H1 (cell line): ENCODE measurements around the gene KHDRBS2. TPM values are rescaled to one million over a fixed set of nuclear protein-coding genes. Genes with fewer than 3 reads are reported as not detected.

Experiments used
- CTCF ChIA-PET: fragments of 300-600 bp; sonication (Branson Sonifier 250); formaldehyde crosslinking; loops from one replicate; lab custom pipeline; 2021; ENCODE audit not compliant: partially characterized antibody; lab: Charles Lee
- POLR2A ChIA-PET: fragments of 300-600 bp; sonication (Branson Sonifier 250); formaldehyde crosslinking; loops from one replicate; lab custom pipeline; 2021; ENCODE audit warnings: inconsistent platforms; ENCODE audit not compliant: partially characterized antibody; lab: Charles Lee
- DNase-seq, 2 experiments: peaks; one replicate each; pipeline versions ENCODE4 v3.0.0 to v3.0.0-alpha.2; 2010 to 2022; ENCODE audit warnings: low spot score in 2 of 2, low read depth in 1 of 2, mixed read lengths in 1 of 2
- FAIRE-seq: peaks from 2 replicates; lab custom pipeline; 2011; peaks lifted over from hg19 to GRCh38; lab: Jason Lieb, UNC
- H2AFZ ChIP-seq: 2 replicates; pipeline ENCODE4 v1.8.1; 2012; ENCODE audit warnings: low read length, inconsistent platforms
- H2AK5ac ChIP-seq: 2 replicates; pipeline ENCODE4 v1.6.1; 2013; ENCODE audit warnings: low read depth, low read length
- H2BK120ac ChIP-seq: replicated peaks from 2 replicates; pipeline ENCODE3; 2013; ENCODE audit warnings: low read depth, low read length, inconsistent platforms
- H2BK12ac ChIP-seq: 2 replicates; pipeline ENCODE4 v1.6.1; 2013; ENCODE audit warnings: low read depth, low read length
- H2BK15ac ChIP-seq: 2 replicates; pipeline ENCODE4 v1.6.1; 2013; ENCODE audit warnings: low read length
- H2BK20ac ChIP-seq: 2 replicates; pipeline ENCODE4 v1.6.1; 2013; ENCODE audit warnings: low read length
- H2BK5ac ChIP-seq: 2 replicates; pipeline ENCODE4 v1.6.1; 2013; ENCODE audit warnings: low read depth, low read length
- H3K14ac ChIP-seq: 2 replicates; pipeline ENCODE4 v1.6.1; 2013; ENCODE audit warnings: inconsistent platforms; ENCODE audit not compliant: insufficient read length
- H3K18ac ChIP-seq: 2 replicates; pipeline ENCODE4 v1.6.1; 2013; ENCODE audit warnings: low read length; ENCODE audit errors: extremely low read depth
- H3K23ac ChIP-seq: 2 replicates; pipeline ENCODE4 v1.6.1; 2013; ENCODE audit warnings: inconsistent platforms; ENCODE audit not compliant: insufficient read length
- H3K23me2 ChIP-seq: 2 replicates; pipeline ENCODE4 v1.6.1; 2013; ENCODE audit warnings: low read depth, low read length
- H3K27ac ChIP-seq: 2 replicates; pipeline ENCODE4 v1.6.1; 2011; ENCODE audit warnings: low read depth, low read length, inconsistent platforms
- H3K27me3 ChIP-seq, 4 experiments: replicated peaks in 1 of 4; 1 replicate in 1 of 4; 2 replicates in 3 of 4; pipeline versions ENCODE4 v1.6.1 to v1.8.1; 2011 to 2013; ENCODE audit warnings: low read length in 3 of 4, mild to moderate bottlenecking in 3 of 4, inconsistent platforms in 2 of 4, mixed read lengths in 2 of 4, moderate library complexity in 1 of 4; ENCODE audit not compliant: control insufficient read depth in 3 of 4, insufficient read depth in 3 of 4; ENCODE audit errors: extremely low read depth in 1 of 4
- H3K36me3 ChIP-seq, 4 experiments: 2 replicates each; pipeline versions ENCODE4 v1.6.1 to v1.8.1; 2011 to 2013; ENCODE audit warnings: mild to moderate bottlenecking in 4 of 4, low read length in 3 of 4, moderate library complexity in 2 of 4, control low read depth in 1 of 4, inconsistent platforms in 1 of 4; ENCODE audit not compliant: insufficient read depth in 4 of 4, control insufficient read depth in 2 of 4
- H3K4ac ChIP-seq: replicated peaks from 2 replicates; pipeline ENCODE3; 2013; ENCODE audit warnings: low read length, low read depth, mixed read lengths, inconsistent platforms; ENCODE audit not compliant: insufficient read length
- H3K4me1 ChIP-seq, 4 experiments: replicated peaks in 1 of 4; 1 replicate in 1 of 4; 2 replicates in 3 of 4; pipeline versions ENCODE4 v1.6.1 to v1.8.1; 2011 to 2013; ENCODE audit warnings: low read length in 3 of 4, inconsistent platforms in 2 of 4, mixed read lengths in 1 of 4; ENCODE audit not compliant: insufficient read depth in 4 of 4, control insufficient read depth in 3 of 4
- H3K4me2 ChIP-seq, 2 experiments: 2 replicates each; pipeline versions ENCODE4 v1.6.1 to v1.8.1; 2011 to 2013; ENCODE audit warnings: low read depth in 2 of 2, low read length in 2 of 2, control low read depth in 1 of 2, inconsistent platforms in 1 of 2, mild to moderate bottlenecking in 1 of 2; ENCODE audit not compliant: insufficient read depth in 1 of 2
- H3K4me3 ChIP-seq, 4 experiments: fragments of 200-600, 300-600 bp in 1 of 4; sonication (generic), shearing (Covaris generic), sonication (Bioruptor Twin) in 1 of 4; 2 replicates each; pipeline versions ENCODE4 v1.5.1 to v1.8.1; 2011 to 2016; ENCODE audit warnings: low read length in 4 of 4, low read depth in 3 of 4, control low read depth in 2 of 4, inconsistent platforms in 2 of 4, mild to moderate bottlenecking in 2 of 4, mixed read lengths in 1 of 4, moderate library complexity in 1 of 4; ENCODE audit not compliant: insufficient read depth in 2 of 4; ENCODE audit errors: extremely low read depth in 1 of 4
- H3K56ac ChIP-seq: replicated peaks from 2 replicates; pipeline ENCODE3; 2013; ENCODE audit warnings: low read depth, mild to moderate bottlenecking, mixed read lengths, low read length, inconsistent platforms; ENCODE audit not compliant: insufficient read length
- H3K79me1 ChIP-seq: 2 replicates; pipeline ENCODE4 v1.6.1; 2013; ENCODE audit warnings: low read depth, low read length, control low read depth
- H3K79me2 ChIP-seq, 2 experiments: 2 replicates each; pipeline versions ENCODE4 v1.6.1 to v1.8.1; 2012 to 2013; ENCODE audit warnings: low read length in 2 of 2, mild to moderate bottlenecking in 2 of 2, inconsistent platforms in 1 of 2; ENCODE audit not compliant: insufficient read depth in 2 of 2, control insufficient read depth in 1 of 2
- H3K9ac ChIP-seq, 4 experiments: replicated peaks in 1 of 4; 1 replicate in 1 of 4; 2 replicates in 3 of 4; pipeline versions ENCODE4 v1.6.1 to v1.8.1; 2011 to 2013; ENCODE audit warnings: low read depth in 3 of 4, low read length in 3 of 4, control low read depth in 2 of 4, mild to moderate bottlenecking in 2 of 4, moderate library complexity in 2 of 4, inconsistent platforms in 1 of 4; ENCODE audit errors: extremely low read depth in 1 of 4
- H3K9me3 ChIP-seq, 2 experiments: 2 replicates each; pipeline versions ENCODE4 v1.6.1 to v1.8.1; 2012 to 2013; ENCODE audit warnings: mild to moderate bottlenecking in 2 of 2, moderate library complexity in 2 of 2, control low read depth in 1 of 2, inconsistent platforms in 1 of 2, low read depth in 1 of 2, low read length in 1 of 2, mixed read lengths in 1 of 2; ENCODE audit not compliant: insufficient read depth in 2 of 2
- H4K20me1 ChIP-seq, 2 experiments: replicated peaks in 1 of 2; 2 replicates each; pipeline versions ENCODE3 to v1.8.1; 2011 to 2013; ENCODE audit warnings: inconsistent platforms in 2 of 2, low read length in 2 of 2, mild to moderate bottlenecking in 1 of 2; ENCODE audit not compliant: insufficient read depth in 2 of 2, control insufficient read depth in 1 of 2
- H4K5ac ChIP-seq: 2 replicates; pipeline ENCODE4 v1.6.1; 2013; ENCODE audit warnings: low read length, low read depth, mixed read lengths, inconsistent platforms; ENCODE audit not compliant: insufficient read length
- H4K8ac ChIP-seq: 2 replicates; pipeline ENCODE4 v1.8.0; 2013; ENCODE audit warnings: mild to moderate bottlenecking, moderate library complexity, low read length, inconsistent platforms; ENCODE audit not compliant: insufficient read depth; ENCODE audit errors: extremely low read depth
- H4K91ac ChIP-seq: replicated peaks from 2 replicates; pipeline ENCODE3; 2013; ENCODE audit warnings: low read length, mixed read lengths, inconsistent platforms; ENCODE audit not compliant: insufficient read length
- POLR2A ChIP-seq, 2 experiments: IDR thresholded peaks; 1 replicate in 1 of 2; 2 replicates in 1 of 2; pipeline ENCODE4 v1.6.1; 2011; ENCODE audit warnings: low read depth in 2 of 2, low read length in 2 of 2, mild to moderate bottlenecking in 2 of 2; ENCODE audit errors: control extremely low read depth in 1 of 2
- RBBP5 ChIP-seq: IDR thresholded peaks from 2 replicates; pipeline ENCODE4 v1.7.1; 2012; ENCODE audit warnings: low read depth, mild to moderate bottlenecking, inconsistent platforms, low read length, moderate library complexity, borderline replicate concordance
- WGBS, 2 experiments: shearing (Covaris generic) in 1 of 2; methylation state at CpG; one replicate each; pipeline versions ENCODE4 v1.1.6 to v1.1.7; 2013 to 2015; ENCODE audit warnings: low lambda C conversion rate in 2 of 2, mixed read lengths in 2 of 2, inconsistent platforms in 1 of 2, low coverage in 1 of 2, missing lambda C conversion rate in 1 of 2; ENCODE audit not compliant: insufficient replicate concordance in 2 of 2, insufficient coverage in 1 of 2, insufficient read length in 1 of 2; ENCODE audit errors: extremely low coverage in 1 of 2, missing lambda C conversion rate in 1 of 2; 5-methylcytosine and 5-hydroxymethylcytosine counted together
- polyA plus RNA-seq, 7 experiments: library from polyadenylated mRNA; depleted of rRNA in 3 of 7; stranded (reverse) in 5 of 7; unstranded in 2 of 7; fragments of >200 nt in 5 of 7; fragments of 200-250 nt in 2 of 7; gene quantifications; 1 replicate in 5 of 7; 2 replicates in 1 of 7; 4 replicates in 1 of 7; pipeline versions ENCODE4 v1.2.1 to v1.2.3, GENCODE V29; 2011 to 2013; ENCODE audit warnings: missing spikeins in 2 of 7, mixed read lengths in 2 of 7
- total RNA-seq: library from RNA; stranded (reverse); fragmentation: NEBNext Ultra II Directional; extraction: Animal tissue kit (Norgen Biotek cat#: 25700); gene quantifications from 2 replicates; pipeline ENCODE4 v1.2.1, GENCODE V29; 2021

Gene KHDRBS2
- total and polyA plus RNA-seq, 2 of the 8 experiments (the other 6 are each of a cell fraction or from before 2014, with no cell fraction given): 5.2 to 7.7 TPM

DNA sequence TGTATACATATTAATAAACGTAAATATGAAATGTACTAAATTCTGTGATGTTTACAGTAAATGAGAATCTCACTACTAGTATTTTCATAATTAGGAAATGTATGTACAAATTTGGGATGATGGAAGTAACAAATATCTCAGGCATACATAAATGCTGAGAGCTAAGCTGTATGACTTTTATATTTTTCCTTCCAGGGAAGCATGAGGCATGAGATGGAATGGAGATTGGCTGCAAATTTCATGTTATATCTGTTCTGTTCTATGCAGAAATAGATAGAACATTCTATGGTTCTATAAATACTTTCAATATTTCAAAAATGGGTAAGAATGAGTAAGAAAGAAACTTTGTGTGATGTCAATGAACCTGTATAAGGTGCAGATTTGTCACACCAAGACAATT lies 335.2 kb downstream of the KHDRBS2 start:
- Histone ChIP-seq H3K27ac (no peak overlapping the region), H2AFZ (no peak overlapping the region), H3K18ac (no peak overlapping the region), H4K5ac (no peak overlapping the region), H2AK5ac (no peak overlapping the region), H3K79me1 (no peaks in the 10 kb centered on the region; the same call in 1 of the 2 replicates), H4K20me1 (no peaks in the 10 kb centered on the region), H3K23ac (no peak overlapping the region), H3K4me1 (no peaks in the 10 kb centered on the region), H3K9ac (no peak overlapping the region), H3K4ac (no peak overlapping the region), H2BK5ac (no peak overlapping the region), H2BK15ac (no peak overlapping the region), H2BK120ac (no peak overlapping the region), H3K4me3 (no peak overlapping the region), H3K14ac (no peak overlapping the region), H3K4me2 (no peak overlapping the region), H3K79me2 (no peaks in the 10 kb centered on the region), H3K56ac (no peak overlapping the region), H3K23me2 (no peaks in the 10 kb centered on the region), H3K9me3 (peaks cover 0 to 4% of the 10 kb centered on the region in 2 experiments; a peak in 2 of 4 replicates), H3K27me3 (no peaks in the 10 kb centered on the region; a peak in 1 of 7 replicates), H2BK12ac (no peak overlapping the region), H3K36me3 (no peaks in the 10 kb centered on the region), H4K8ac (no peak overlapping the region), H4K91ac (no peak overlapping the region), H2BK20ac (no peak overlapping the region)
- 80% methylated on average over 1 of the region's 1 CpG; no CpG with 5 or more reads in 1 of the 2 experiments for WGBS, 2 experiments
- DNase-seq: no peak
- ChIA-PET POLR2A (no interaction called here), CTCF (no interaction called here)
- FAIRE-seq: no peak
- no peak for TF ChIP-seq POLR2A (IDR thresholded peaks at IDR 0.05; ENCODE audit: control extremely low read depth in 1 of 2, low read depth in 2 of 2, low read length in 2 of 2)
- TF ChIP-seq RBBP5: no peak
